GM19025 (cell line): Measurements from ENCODE around the gene LRP6.
"Not testable (repeated sequence)": the region's sequence is repeated elsewhere in the genome, so short reads cannot be mapped to it uniquely, and the experiment has no call there.

ENCODE experiments used
- ATAC-seq: cut with Tn5 transposase; IDR thresholded peaks from one replicate; pipeline ENCODE4 v1.9.1; 2021; ENCODE audit warnings: mild to moderate bottlenecking, low read depth, moderate library complexity; ENCODE audit not compliant: unreplicated experiment

Gene LRP6

GRCh38 chr12:12128670-12129069 lies 138.2 kb downstream of the LRP6 start:
- ATAC-seq = no peak

GRCh38 chr12:12127304-12127703 lies 139.5 kb downstream of the LRP6 start:
- ATAC-seq = no peak

GRCh38 chr12:12126551-12126950 lies 140.3 kb downstream of the LRP6 start:
- ATAC-seq = no peak

GRCh38 chr12:12123036-12123604 lies 143.7 kb downstream of the LRP6 start:
- ATAC-seq = no peak

GRCh38 chr12:12121061-12121460 lies 145.8 kb downstream of the LRP6 start:
- ATAC-seq = no peak

GRCh38 chr12:12116677-12117076 lies 150.2 kb downstream of the LRP6 start:
- ATAC-seq = no peak

- no peak for ATAC-seq
Observed at GRCh38 chr12:12115514-12115913, 151.3 kb downstream of the LRP6 start.

GRCh38 chr12:12110923-12111555 lies 155.8 kb downstream of the LRP6 start:
- ATAC-seq = not testable (repeated sequence)

GRCh38 chr12:12108441-12109058 lies 158.3 kb downstream of the LRP6 start:
- ATAC-seq = no peak

GRCh38 chr12:12107678-12108077 lies 159.2 kb downstream of the LRP6 start:
- no peak for ATAC-seq

- no peak for ATAC-seq
Observed at GRCh38 chr12:12099102-12099501, 167.7 kb downstream of the LRP6 start.

- ATAC-seq = no peak
Observed at GRCh38 chr12:12098691-12099015, 168.2 kb downstream of the LRP6 start.

GRCh38 chr12:12097891-12098690 lies 168.8 kb downstream of the LRP6 start:
- no peak for ATAC-seq

- no peak for ATAC-seq
Observed at GRCh38 chr12:12095021-12095420, 171.8 kb downstream of the LRP6 start.

GRCh38 chr12:12094481-12094880 lies 172.4 kb downstream of the LRP6 start:
- no peak for ATAC-seq

GRCh38 chr12:12091977-12092663 lies 174.7 kb downstream of the LRP6 start:
- no peak for ATAC-seq

GRCh38 chr12:12091071-12091470 lies 175.8 kb downstream of the LRP6 start:
- no peak for ATAC-seq

- no peak for ATAC-seq
Observed at GRCh38 chr12:12088761-12089160, 178.1 kb downstream of the LRP6 start.

- ATAC-seq = no peak
Observed at GRCh38 chr12:12088147-12088546, 178.7 kb downstream of the LRP6 start.

- no peak for ATAC-seq
Observed at GRCh38 chr12:12087693-12088034, 179.2 kb downstream of the LRP6 start.
